Skeletal muscle cell (primary cell): ENCODE results near the gene ODAD3.
"Not testable (repeated sequence)": the region's sequence is repeated elsewhere in the genome, so short reads cannot be mapped to it uniquely, and the experiment has no call there.

Source experiments
- DNase-seq: peaks from one replicate; pipeline ENCODE4 v3.0.0-alpha.2; 2010; ENCODE audit warnings: low read depth
- H3K4me3 ChIP-seq: 2 replicates; pipeline ENCODE4 v1.5.1; 2011; ENCODE audit warnings: low read depth, mild to moderate bottlenecking, control low read depth, low read length, moderate library complexity

Gene ODAD3

DNA sequence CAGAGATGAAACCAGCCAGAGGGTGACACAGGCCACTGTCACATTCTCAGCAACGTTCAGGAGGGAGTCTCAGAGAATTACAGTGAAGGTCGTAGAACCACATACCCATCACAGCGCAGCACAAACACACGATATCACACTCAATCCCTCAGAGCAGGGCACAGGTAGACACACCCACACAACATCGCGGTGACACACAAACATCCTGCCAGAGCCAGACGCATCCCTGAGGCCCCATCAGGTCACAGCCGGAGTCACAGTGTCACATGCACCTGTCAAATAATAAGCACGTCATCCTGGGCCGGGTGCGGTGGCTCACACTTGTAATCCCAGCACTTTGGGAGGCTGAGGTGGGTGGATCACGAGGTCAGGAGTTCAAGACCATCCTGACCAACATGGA lies 28.5 kb upstream of the ODAD3 start:
- no peak overlapping the region for H3K4me3 ChIP-seq
- DNase-seq = no peak

DNA sequence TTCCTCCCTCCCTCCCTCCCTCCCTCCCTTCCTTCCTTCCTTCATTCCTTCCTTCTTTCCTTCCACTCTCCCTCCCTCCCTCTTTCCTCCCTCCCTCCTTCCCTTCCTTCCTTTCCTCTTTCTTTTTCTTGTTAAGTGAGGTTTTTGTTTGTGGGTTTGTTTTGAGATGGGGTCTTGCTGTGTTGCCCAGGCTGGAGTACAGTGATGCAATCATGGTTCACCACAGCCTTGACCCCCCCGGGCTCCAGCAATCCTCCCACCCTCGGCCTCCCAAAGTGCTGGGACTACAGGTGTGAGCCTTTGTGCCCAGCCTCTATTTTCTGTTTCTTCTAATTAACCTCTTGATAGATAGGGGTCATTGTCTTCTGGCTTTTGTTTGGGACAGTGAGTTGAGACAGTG lies 26.5 kb upstream of the ODAD3 start:
- DNase-seq = no peak

DNA sequence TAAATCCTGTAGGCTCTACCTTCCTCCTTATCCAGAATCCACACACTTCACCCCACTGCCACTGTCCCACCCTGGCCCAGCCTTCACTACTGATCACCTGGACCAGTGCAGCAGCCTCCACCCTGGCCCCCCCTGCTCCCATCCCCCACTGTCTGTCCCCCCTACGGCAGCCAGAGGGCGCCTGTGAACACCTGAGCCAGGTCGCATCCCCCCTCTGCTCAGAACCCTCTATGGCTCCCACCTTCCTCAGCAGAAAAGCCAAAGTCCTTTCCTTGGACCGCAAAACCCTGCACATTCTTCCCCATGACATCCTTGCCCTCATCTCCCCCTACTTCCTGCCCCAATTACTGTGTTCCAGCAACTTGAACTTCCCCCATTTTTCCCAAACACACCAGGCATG lies 25.3 kb upstream of the ODAD3 start:
- no peak overlapping the region for H3K4me3 ChIP-seq
- no peak for DNase-seq

More for the DNA sequence above, 26.5 kb upstream of the ODAD3 start:
- no peak overlapping the region for H3K4me3 ChIP-seq

DNA sequence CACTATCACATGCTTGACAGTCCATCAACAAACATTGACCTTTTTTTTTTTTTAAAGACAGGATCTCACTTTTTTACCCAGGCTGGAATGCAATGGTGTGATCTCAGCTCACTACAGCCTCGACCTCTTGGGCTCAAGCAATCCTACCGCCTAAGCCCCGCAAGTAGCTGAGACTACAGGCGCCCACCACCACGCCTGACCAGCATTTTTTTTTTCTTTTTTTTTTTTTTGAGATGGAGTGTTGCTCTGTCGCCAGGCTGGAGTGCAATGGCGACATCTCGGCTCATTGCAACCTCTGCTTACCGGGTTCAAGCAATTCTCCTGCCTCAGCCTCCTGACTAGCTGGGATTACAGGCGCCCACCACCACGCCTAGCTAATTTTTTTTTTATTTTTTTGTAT lies 24.0 kb upstream of the ODAD3 start:
- H3K4me3 ChIP-seq, DNase-seq: not testable (repeated sequence)

DNA sequence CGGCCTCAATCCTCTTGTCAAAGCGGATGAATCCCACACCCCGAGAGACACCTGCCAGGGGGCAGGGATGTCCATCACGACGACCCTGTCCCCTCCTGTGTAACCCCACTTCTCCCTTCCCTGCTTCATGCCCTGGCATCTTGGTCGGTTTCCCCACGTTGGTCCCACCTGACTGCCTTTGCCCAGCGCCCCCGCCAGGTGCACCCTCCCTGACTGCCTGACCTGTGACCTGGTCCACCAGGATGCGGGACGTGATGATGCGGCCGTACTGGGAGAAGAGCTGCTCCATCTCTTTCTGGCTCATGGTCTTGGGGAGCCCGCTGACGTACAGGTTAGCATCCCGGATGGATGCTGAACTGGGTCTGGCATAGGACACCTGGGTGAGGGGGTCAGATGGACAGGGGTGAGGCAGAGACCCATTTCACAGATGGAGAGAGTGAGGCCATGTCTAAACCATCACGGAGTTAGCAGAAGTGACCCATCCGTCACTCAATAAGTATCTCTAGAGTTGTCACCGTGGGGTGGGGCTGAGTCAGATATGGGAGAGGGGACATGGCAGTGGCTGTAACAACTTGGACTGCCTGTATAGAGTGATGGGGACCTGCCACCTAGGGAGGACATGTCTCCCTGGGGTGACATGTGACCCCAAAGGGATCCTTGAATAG lies 23.4 kb upstream of the ODAD3 start:
- H3K4me3 ChIP-seq = no peak overlapping the region
- no peak for DNase-seq

DNA sequence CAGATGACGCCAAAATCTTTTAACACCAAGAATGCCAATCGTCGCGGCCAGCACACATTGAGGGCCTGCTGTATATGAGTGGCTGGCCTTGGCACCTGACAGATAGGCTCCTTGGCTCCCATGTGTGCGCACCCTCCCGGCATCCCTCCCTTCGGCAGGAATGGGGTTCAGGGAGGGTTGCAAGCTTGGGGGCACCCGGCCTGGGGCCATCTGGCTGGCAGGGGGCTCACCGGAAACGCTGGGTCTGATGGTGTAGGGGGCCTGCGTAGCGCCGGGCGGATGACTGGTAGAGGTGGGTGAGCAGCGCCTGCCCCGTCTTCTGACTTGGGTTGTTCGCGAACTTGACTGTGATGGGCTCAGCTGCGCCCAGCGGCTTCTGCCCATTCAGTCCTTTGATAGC lies 22.9 kb upstream of the ODAD3 start:
- no peak for DNase-seq
- no peak overlapping the region for H3K4me3 ChIP-seq

DNA sequence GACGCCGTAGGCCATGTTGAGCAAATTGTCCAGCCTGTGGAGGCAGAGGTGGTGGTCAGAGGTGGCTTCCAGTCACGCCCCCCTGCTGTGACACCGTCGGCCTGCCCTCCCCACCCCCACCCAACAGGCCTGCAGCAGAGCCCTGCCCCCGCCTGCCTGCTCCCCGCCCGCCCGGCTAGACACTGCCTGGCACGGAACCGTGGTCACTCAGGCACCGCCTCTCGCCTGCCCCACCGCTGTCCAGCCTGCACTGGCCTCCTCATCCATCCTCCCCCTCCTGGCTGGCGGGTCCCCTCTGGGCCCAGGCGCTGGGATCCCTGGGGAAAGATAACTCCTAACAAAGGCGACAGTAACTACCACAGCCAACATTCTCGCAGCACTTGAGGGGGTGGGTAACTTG lies 22.2 kb upstream of the ODAD3 start:
- no peak for DNase-seq
- H3K4me3 ChIP-seq = no peak overlapping the region

DNA sequence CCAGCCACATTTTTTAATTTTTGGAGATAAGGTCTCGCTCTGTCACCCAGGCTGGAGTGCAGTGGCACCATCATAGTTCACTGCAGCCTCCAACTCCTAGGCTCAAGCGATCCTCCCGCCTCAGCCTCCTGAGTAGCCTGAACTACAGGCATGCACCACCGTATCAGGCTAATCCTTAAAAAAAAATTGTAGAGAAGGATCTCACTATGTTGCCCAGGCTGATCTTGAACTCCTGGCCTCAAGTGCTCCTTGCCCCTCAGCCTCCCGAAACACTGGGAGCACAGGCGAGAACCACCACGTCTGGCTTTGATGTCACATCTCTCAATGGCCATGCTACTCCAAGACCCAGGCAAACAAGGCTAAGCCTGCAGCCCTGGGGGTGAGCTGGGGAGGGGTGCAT lies 21.7 kb upstream of the ODAD3 start:
- no peak for DNase-seq
- H3K4me3 ChIP-seq = no peak overlapping the region

DNA sequence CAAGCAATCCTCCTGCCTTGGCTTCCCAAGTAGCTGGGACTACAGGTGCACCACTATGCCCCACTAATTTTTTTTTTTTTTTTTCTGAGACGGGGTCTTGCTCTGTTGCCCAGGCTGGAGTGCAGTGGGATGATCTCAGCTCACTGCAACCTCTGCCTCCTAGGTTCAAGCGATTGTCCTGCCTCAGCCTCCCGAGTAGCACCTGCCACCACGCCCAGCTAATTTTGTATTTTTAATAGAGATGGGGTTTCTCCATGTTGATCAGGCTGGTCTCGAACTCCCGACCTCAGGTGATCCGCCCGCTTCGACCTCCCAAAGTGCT lies 20.3 kb upstream of the ODAD3 start:
- not testable (repeated sequence) for DNase-seq, H3K4me3 ChIP-seq

DNA sequence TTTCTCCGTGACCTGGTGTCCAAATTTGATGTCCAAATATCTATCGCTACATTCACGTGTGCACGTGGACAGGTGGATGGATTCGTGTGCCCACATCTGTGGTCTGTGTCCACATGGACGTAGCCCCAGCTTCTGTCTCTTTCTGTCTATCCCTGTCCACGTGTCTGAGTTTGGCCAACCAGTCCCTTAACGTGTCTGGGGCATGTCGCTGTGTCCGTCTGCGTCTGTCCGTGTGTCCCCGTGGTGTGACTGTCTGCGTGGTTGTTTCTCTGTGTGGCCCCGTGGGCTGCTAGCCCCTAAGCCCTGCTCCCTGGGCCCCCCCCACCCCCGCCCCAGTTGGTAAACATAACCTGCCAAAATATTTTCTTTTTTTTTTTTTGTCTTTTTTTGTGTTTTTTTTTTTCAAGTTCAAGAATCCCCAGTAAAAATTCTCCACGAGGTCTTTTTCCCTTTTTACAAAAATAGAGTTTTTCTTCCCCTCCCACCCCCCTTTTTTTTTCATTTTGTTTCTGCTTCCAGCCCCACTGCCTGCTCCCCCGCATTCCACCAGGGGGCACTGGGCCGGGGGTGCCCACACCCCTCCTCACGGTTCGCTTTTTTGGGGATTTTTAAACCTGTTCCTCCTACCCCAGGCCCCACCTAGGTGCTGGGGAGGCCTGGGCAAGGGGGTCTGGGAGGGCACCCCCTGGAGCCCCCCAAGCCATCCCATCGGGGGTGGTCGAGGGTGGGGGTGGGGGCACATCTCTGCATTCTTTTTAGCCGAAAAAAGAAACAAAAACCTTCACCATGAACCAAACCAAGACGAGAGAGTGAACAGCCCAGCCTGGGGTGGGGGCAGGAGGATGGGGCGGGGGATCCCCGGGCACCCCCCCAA lies 18.8 kb upstream of the ODAD3 start:
- no peak for DNase-seq
- H3K4me3 ChIP-seq = no peak overlapping the region

DNA sequence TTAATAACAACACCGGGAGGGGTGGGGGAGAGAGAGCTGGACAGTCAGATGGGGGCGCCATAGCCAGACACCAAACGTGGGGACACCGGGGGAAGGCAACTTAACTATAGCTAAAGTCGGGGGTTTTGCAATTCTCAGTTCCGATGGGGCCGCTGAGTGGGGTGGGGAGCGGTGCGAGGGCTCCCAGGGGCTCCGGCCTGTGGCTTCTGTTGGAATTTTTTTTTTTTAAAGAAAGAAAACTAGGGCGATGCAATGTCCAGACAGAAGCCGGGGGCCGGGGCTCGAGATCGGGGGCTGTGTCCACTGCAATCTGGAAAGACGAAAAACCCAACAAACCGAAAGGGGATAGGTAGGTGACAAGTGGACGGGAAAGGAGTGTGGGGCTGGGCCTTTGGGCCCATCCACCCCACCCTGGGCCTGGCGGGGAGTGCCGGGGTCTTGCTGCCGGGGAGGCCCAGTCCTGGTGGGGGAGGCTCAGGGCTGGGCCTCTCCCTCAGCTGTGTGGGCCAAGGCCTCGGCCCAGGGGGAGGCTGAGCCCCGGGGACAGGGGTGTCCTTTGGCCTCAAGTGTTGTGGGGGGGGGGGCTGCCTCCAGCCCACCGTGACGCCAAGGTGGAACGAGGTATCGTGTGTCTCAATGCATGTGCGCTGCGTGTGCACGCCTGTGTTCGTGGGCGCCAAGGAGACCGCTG lies 17.8 kb upstream of the ODAD3 start:
- DNase-seq = no peak
- H3K4me3 ChIP-seq = no peak overlapping the region

DNA sequence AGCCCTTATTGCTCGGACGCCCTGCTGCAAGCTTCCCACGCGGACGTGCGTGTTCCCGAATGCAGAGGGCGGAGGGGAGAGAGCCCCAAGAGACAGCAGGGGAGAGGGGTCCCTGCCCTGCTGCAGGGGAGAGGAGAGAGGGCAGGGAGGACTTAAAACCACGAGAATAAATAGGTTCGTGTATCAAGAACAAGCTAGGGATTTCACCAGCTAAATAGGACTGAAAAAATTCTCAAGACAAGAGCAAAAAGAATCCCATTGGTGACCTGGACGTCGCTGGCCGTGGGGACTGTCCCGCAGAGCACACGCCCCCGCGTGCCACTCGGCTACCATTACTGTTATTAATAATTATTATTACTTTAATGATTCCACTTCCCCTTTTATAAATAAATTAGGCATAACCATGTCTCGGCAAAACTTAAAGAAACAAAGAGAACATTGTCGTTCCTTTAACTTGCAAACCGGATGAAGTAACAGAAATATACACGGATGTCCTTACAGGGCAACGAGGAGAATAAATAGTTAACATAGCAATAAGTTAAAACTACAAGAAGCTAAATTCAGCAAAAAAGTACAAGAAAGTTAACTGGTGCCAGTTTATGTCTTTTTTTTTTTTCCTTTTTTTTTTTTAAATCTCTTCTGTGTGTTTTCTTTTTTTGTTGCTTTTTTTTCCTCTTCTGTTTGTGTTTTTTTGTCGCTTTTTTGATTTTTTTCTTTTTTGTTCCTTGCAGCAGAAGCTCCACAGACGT lies 17.1 kb upstream of the ODAD3 start:
- no peak overlapping the region for H3K4me3 ChIP-seq
- DNase-seq = no peak

DNA sequence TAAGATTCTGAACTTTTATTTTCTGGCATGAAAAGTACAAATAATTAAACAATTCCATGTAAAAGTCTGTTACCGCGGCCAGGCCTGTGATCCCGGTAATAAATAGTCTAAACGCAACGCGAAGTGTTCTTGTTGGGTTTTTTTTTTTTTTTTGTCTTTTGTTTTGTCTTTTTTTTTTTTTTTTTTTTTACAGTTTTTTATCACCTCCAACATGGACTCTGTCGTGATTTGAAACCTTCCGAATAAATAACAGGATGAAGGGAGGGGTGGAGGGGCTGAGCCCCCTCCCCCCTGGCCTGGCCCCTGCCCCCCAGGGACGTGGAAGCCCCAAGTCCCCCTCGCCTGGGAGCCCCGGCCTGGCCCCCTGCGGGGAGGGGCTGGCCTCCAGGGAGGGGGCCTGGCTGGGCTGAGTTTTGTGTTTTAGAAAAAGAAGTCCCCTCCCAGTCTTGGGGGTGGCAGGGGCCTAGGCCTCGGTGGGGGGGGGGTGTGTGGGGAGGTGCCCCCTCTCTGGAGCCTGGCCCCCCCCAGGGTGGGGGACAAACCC lies 16.5 kb upstream of the ODAD3 start:
- no peak overlapping the region for H3K4me3 ChIP-seq
- no peak for DNase-seq

DNA sequence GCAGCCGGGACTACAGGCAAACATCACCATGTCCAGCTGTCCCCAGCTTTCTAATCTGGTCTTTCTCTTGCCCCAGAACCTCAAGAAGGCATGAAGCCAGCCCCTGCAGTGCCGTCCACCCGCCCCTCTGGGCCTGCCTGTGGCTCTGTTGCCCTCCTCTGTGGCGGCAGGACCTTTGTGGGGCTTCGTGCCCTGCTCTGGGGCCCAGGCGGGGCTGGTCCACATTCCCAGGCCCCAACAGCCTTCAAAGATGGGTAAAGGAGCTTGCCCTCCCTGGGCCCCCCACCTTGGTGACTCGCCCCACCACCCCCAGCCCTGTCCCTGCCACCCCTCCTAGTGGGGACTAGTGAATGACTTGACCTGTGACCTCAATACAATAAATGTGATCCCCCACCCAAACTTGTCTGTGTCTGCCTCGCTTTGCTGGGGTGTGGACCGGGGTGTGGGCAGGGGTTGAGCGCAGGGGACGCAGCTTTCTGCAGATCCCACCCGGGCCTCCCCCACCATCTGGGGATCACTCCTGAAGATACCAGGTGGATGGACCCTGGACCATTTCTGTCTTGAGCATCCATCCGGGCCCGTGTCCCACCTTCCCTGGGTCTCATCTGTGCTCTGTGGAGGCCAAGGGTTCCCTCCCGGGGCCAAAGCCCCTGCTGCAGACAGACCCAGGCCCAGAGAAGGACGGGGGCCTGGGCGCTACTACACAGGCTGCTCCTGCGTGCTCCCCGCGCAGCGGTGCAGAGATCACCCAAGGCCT lies 15.8 kb upstream of the ODAD3 start:
- H3K4me3 ChIP-seq = no peak overlapping the region
- DNase-seq = no peak

DNA sequence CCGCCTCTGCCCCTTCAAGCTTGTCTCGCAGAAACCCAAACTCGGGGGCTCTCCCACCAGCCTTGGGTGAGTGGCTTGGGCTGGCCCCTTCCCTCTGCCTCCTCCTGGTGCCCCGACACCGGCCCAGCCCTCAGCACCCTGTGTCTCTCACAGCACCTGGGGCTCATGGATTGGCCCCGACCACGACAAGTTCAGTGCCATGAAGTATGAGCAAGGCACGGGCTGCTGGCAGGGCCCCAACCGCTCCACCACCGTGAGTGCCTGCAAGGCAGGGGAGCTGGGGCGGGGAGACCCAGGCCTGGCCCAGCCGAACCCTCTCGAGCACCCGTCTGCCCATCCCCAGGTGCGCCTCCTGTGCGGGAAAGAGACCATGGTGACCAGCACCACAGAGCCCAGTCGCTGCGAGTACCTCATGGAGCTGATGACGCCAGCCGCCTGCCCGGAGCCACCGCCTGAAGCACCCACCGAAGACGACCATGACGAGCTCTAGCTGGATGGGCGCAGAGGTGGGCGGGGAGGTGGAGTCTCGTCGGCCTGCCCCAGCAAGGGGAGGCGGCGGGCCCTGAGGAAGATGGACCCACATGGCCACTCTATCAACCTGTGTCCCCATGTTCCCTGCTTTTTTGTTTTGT lies 14.1 kb upstream of the ODAD3 start:
- DNase-seq = no peak

DNA sequence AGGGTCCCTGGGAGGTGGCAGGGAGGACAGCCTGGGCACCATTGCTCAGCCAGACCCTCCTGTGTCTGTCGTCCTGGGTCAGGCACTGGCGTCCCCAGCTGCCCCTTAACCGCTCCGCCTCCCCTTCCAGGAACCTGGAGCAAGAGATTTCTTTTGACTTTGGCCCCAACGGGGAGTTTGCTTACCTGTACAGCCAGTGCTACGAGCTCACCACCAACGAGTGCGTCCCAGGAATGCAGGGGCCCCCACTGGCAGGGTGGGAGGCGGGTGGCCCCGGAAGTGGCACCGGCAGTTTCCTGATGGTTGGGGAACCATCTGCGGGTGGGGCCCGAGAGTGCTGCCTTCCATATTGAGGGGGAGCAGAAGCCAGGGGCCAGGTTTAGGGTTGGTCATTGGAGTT lies 13.5 kb upstream of the ODAD3 start:
- no peak overlapping the region for H3K4me3 ChIP-seq
- no peak for DNase-seq

More for the DNA sequence above, 14.1 kb upstream of the ODAD3 start:
- no peak overlapping the region for H3K4me3 ChIP-seq

DNA sequence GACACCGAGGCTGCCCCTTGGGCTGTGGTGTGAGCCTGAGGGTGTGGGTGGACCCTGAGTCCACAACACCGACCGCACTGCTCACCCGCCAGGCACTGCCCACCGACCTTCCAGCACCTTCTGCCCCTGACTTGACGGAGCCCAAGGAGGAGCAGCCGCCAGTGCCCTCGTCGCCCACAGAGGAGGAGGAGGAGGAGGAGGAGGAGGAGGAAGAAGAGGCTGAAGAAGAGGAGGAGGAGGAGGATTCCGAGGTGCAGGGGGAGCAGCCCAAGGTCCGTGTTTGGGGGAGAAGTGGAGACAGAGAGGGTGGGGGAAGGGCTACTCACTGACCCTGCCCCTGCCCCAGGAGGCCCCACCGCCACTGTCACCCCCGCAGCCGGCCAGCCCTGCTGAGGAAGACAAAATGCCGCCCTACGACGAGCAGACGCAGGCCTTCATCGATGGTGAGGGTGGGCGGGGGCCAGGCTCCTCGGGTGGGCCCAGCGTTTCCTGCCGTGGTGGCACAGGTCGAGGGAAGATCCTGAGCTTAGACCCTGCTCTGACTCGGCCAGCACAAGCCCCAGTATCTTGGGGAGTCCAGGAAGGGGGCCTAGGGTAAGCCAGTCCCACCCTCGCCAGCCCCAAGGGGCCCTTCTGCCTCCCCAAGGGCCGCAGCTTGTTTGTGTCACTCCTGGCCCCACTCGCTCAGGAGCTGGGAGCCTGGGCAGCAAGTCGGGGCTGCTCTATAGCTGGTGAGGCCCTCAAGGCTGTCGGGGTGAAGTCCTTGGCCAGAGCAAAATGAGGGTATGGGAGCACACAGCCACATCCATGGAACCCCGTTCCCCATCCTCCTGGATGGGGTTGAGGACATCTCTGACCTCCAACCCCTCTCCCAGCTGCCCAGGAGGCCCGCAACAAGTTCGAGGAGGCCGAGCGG lies 12.7 kb upstream of the ODAD3 start:
- DNase-seq = no peak
- no peak overlapping the region for H3K4me3 ChIP-seq
